GM21528 (cell line): Measurements from ENCODE around the gene VASN.

Source experiments
- ATAC-seq: cut with Tn5 transposase; IDR thresholded peaks from one replicate; pipeline ENCODE4 v1.9.1; 2021; ENCODE audit warnings: mild to moderate bottlenecking, moderate library complexity; ENCODE audit not compliant: unreplicated experiment, low FRiP score

VASN gene

GRCh38 chr16:4351880-4352279 lies 19.8 kb upstream of the VASN start:
- no peak for ATAC-seq

GRCh38 chr16:4352843-4353242 lies 18.8 kb upstream of the VASN start:
- no peak for ATAC-seq

DNA sequence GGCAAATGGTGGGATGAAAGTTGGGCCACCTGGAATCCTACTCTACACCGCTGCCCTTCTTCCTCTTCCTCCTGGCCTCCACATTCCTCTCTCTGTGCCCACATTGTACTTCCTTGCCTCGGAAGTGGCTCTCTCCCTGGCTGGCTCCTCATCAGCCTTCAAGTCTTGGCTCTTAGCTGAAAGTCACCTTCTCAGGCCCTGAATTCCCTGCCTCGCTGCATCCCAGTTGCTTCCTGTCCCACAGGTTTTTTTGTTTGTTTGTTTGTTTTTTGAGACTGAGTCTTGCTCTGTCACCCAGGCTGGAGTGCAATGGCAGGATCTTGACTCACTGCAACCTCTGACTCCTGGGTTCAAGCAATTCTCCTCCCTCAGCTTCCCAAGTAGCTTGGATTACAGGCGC lies 18.0 kb upstream of the VASN start:
- no peak for ATAC-seq

DNA sequence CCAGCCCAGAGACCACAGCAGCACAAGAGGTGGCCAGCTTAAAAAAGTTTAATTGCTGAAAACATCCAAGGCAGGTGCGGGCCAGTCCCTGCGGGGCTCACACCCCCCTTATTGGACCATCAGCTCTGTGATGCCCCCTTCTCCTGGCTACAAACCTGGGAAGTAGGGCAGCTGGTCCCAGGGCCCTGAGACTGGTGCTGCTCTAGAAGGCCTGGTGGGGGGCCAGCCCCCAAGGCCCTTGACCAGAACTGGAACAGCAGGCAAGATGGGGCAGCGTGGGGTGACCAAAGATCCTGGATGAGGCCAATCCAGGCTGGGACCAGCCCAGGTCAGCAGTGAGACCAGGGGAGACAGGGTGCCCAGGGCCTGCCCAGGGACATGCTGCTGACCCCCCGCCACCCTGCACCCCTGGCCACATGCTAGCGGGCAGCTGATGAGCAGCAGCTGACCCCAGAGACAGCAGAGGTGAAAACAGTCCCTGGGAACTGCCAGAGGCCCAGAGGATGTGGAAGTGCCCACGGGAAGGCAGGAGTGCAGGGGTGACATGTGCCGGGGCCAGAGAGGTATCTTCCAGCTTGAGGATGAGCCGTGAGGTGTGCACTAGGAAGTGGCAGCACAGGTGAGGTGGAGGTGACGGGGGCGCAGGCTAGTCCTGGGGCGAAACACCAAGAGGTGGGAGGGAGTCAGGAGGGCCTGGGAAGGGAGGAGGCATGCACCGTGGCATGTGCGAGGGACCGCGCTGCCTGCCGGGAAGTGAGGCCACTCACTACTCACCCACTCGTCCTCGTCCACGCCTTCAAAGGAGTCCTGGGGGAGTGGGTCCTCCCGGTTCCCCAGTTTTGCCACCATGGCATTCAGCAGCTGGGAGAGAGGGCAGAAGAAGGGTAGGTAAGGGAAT lies 16.9 kb upstream of the VASN start:
- no peak for ATAC-seq

DNA sequence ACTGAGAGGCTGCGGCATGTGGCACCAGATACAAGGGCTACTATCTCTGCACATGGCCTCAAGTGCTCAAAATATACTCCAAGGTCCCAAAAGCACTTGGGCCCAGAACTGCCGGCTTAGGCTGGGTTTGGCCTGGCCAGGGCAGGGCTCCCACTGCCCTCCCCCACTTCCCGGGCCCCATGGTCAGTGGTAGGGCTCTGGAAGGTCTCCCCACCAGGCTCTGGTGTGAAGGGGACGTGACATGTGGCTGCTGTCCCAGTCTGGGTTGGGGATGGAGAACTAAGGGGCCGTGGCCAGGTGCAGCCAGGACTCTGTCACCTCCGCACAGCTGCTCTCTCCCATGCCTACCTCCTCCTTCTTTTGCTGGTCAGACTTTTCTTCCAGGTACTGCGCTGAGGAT lies 14.8 kb upstream of the VASN start:
- ATAC-seq, result no peak

GRCh38 chr16:4358236-4358635 lies 13.4 kb upstream of the VASN start:
- no peak for ATAC-seq

DNA sequence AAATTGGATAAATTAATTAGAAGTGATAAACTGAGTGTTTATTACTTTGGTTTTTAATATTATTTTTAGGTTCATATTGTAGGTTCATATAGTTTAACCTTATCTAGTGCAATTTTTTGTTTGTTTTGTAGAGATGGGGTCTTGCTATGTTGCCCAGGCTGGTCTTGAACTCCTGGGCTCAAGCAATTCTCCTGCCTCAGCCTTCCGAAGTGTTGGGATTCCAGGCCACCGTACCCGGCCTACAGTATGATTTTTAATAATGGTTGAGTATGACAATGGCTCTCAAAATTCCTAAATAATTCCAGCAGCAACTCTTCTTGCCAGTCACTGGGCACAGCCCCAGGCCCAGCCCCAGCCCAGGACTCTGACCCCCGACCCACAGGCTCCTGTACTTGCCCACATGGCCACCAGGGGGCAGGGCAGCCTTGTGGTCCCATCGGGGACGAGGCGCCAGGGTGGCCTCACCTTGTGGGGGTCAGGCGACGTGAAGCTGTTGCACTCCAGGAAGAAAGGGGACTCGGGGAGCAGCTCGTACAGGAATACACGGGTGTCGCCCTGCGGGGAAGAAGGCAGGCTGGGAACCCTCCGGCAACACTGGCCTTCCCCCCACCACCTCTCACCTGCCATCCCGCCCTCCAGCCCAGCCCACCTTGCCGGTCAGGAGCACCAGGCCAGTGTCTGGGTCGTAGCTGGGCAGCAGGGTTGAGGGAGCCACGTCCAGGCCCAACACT lies 12.7 kb upstream of the VASN start:
- ATAC-seq, result no peak

DNA sequence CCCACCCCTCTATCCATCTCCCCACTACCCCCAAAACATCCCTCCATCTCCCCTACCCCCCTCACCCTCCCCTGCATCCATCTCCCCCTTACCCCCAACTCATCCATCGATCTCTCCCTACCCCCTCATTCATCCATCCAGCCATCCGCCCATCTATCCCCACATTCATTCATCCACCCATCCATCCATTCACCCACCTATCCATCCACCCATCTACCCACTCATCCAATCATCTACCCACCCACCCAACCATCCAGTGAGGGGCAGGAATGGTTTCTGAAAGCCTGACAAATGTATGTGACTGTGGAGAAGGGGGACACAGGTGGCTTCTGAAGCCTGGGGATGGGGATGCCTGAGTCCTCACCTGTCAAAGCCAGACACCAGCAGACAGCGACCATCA lies 11.7 kb upstream of the VASN start:
- no peak for ATAC-seq

- no peak for ATAC-seq
Observed at GRCh38 chr16:4360538-4361021, 11.1 kb upstream of the VASN start.

DNA sequence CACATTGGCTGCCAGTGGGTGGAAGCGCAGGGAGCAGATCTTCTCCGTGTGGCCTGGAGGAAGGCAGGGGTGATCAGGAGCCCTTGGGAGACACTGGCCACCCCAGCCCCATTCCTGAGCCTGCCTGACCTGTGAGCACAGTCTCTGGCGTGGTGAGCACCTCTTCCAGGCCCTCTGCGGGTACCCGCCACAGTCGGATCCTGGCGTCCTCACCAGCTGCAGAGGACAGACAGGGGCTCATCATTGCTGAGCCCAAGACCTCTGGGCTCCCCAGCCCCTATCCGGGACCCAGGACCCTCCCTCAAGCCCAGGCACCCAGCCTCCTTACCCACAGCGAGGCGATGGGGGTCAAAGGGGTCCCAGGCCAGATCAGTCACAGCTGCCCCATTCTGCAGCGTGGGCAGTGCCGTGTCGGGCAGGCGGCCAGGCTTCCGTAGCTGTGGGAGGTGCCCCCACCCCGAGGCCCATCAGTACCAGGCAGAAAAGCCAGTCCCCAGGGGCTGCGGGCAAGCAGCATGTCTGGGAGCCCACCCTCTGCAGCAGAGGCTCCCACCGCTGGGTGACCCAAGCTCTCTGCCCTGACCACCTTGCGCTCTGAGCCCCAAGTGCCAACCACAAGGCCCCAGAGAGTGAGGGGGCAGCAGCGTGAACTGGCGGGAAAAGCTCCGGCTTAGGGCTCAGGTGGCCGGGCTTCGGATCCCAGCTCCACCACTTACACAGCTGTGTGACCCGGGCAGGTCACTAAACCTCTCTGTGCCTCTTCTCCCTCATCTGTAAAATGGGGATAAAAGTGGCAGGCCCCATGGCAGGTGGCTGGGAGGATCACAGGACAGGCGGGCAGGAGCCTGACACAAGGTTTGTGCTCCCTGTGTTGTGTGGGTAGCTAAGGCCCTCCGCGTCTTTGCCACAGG lies 10.4 kb upstream of the VASN start:
- no peak for ATAC-seq

DNA sequence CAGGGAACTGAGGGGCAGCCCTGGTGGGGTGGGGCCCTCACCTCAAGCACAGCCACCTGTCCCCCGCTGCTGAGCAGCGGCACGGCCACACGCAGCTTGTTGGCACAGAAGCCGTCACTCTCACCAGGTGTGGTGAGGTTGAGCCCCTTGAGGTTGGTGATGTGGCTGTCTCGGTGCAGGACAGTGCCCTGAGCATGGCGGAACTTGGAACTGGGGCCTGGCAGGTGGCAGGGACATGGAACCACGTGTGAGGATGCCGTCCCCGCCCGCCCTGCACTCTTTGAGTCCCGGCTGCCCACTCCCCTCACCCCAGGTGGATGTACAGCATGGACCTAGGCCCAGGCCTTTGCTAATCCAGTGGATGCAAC lies 9.7 kb upstream of the VASN start:
- ATAC-seq, result no peak

DNA sequence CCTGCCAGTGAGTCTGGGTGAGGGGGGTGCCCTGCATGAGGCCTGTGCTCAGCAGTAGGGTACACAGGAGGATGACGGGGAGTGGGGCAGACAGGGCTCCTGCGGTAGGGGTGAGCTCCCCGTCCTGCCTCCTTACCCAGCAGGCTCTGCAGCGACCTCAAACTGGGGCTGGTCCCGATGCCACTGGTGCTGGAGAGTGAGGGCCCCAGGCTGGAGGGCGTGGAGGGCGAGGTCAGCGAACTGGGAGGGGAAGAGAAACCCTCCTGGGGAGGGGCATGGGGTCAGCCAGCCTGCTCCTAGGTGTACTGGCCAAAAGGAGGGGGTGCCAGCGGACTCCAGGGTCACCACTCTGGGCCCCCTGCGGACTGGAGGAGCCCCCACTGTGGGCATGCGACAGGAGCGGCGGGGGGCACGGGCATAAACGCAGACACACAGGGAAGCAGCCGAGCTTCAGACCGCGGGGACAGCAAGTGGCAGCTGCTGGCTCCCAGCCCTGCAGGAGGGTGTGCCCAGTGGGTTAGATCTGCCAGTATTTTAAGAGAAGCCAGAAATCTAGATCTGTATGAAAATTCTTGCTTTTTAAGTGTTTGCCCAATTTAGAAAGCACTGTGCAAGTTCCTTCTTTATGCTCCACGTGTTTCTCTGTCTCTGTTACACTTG lies 9.0 kb upstream of the VASN start:
- ATAC-seq, result no peak

DNA sequence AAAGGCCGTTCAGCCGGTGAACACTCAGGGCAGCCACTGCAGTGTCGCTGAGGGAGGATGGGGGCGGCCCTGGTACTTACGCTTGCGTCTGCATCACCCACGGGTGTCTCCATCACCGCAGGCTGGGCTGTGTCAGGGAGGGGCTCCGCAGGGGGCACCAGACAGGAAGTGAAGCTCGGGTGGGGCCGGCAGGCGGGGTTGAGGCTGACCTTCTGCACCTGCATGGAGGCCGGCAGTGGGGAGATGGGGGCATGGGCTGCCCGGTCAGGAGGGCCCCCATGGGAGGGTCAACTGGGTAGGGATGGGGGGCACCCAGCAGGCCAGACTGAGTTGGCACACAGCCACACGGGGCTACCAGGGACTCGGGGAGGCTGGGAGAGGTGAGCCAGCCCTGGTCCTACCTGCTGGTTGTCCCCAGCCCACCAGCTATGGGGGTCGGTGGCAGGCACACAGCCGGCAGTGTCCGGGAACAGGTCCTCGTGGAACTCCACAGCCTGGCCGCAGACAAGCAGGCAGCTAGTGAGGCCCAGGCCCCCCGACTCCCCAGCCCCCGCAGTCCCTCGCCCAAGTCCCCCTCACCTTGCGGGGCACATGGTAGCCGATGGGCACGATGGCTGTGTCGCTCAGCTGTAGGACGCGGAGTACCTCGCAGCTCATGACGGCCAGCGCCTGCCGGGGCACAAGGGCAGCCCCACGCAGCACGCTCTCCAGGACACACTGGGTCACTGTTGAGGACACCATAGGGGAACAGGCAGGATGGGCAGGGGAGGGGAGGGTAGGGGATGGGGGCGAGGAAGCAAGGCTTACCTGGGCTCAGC lies 7.2 kb upstream of the VASN start:
- no peak for ATAC-seq

GRCh38 chr16:4365014-4365406 lies 6.6 kb upstream of the VASN start:
- ATAC-seq, result no peak

GRCh38 chr16:4365615-4366014 lies 6.0 kb upstream of the VASN start:
- no peak for ATAC-seq

GRCh38 chr16:4366016-4366415 lies 5.6 kb upstream of the VASN start:
- ATAC-seq, result no peak

GRCh38 chr16:4367393-4367856 lies 4.2 kb upstream of the VASN start:
- ATAC-seq, result no peak

DNA sequence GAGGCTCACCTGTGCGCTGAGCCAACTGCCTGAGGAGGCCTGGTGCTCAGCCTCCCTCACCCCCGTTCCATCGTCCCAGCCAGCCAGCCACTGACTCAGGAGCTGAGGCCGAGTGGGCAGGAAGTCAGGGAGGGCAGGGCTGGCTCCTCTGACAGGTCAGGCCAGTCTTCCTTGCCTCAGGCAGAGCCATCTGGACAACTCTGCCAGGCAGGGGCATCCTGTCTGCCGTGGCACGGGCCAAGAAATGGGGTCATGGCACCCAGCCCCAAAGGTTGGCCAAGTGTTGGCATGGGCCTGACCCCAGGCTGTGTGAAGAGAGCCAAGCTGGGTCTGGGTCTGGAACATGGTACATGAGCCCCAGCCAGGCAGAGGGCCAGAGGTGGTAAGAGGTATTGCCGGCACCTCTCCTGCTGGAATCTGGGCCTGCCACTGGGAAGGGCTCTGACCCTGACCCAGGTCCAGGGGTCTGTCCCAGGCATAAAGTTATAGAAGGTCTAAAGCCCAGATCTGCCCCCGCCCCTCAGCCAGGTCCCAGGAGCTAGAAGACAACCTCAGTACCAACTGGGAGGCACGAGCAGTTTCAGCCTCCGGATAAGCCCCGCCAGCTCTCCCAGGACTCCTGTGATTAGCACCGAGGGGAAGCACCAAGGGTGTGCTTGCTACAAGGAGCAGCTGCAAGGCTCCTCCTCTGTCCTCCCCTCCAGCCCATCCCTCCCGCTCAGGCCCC lies 2.5 kb upstream of the VASN start:
- ATAC-seq, result no peak

DNA sequence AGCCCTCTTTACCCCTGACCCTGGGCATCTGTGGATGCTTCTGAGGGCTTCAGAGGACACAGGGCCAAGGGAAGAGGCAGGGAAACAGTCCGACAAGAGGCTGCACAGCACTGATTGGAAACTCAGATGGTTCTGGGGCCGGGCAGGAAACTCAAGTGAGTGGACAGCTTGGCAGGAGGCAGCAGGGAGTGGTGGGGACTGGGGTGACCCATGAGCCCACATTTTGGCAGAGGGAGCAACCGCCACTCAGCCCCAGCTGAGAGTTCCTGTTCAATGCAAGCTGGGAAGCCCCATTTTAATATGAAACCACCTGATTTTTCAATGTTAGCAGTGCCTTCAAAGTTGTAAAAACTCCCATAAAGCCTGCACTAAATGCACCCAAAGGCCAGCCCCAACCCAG lies 1.5 kb upstream of the VASN start:
- no peak for ATAC-seq
